GM12874 (cell line): ENCODE measurements around the gene FOXC2.

ENCODE experiments used
- CTCF ChIP-seq: IDR thresholded peaks from 2 replicates; pipeline ENCODE4 v1.5.1; 2011; ENCODE audit warnings: low read depth, mild to moderate bottlenecking, control low read depth, low read length, moderate library complexity; ENCODE audit not compliant: insufficient read depth

Gene FOXC2

GRCh38 chr16:86618431-86619238, 52.0 kb downstream of the FOXC2 start:
- no peak for TF ChIP-seq CTCF
